H1 (cell line): ENCODE results near the gene JAG2. TPM values are rescaled to one million over a fixed set of nuclear protein-coding genes. Genes with fewer than 3 reads are reported as not detected.

Source experiments
- CEBPB ChIP-seq: IDR thresholded peaks from 2 replicates; pipeline ENCODE4 v1.6.1; 2012; ENCODE audit warnings: low read depth, low read length
- FOSL1 ChIP-seq: IDR thresholded peaks from 2 replicates; pipeline ENCODE4 v1.6.1; 2011; ENCODE audit warnings: mild to moderate bottlenecking, low read depth, low read length, moderate library complexity; ENCODE audit not compliant: insufficient read depth
- JUN ChIP-seq: IDR thresholded peaks from 2 replicates; pipeline ENCODE4 v1.6.1; 2011; ENCODE audit warnings: low read depth, mild to moderate bottlenecking, improper control_type of control experiment, low read length
- RXRA ChIP-seq: IDR thresholded peaks from 2 replicates; pipeline ENCODE4 v1.6.1; 2011; ENCODE audit warnings: low read depth, mild to moderate bottlenecking, low read length, moderate library complexity; ENCODE audit not compliant: insufficient read depth
- YY1 ChIP-seq: IDR thresholded peaks from 2 replicates; pipeline ENCODE4 v1.6.1; 2011; ENCODE audit warnings: low read depth, mild to moderate bottlenecking, low read length
- microRNA-seq, 2 experiments: library from miRNA; unstranded; fragments of <30 nt; microRNA quantifications; one replicate each; pipeline versions ENCODE4 to v1.2.0, GENCODE V29; 2016 to 2020; ENCODE audit warnings: borderline microRNAs expressed in 2 of 2, borderline number of aligned reads in 2 of 2, borderline replicate concordance in 1 of 2
- polyA plus RNA-seq, 7 experiments: library from polyadenylated mRNA; depleted of rRNA in 3 of 7; stranded (reverse) in 5 of 7; unstranded in 2 of 7; fragments of >200 nt in 5 of 7; fragments of 200-250 nt in 2 of 7; gene quantifications; 1 replicate in 5 of 7; 2 replicates in 1 of 7; 4 replicates in 1 of 7; pipeline versions ENCODE4 v1.2.1 to v1.2.3, GENCODE V29; 2011 to 2013; ENCODE audit warnings: missing spikeins in 2 of 7, mixed read lengths in 2 of 7
- small RNA-seq: library from polyadenylated mRNA; stranded (forward); fragments of <200 nt; extraction: miRNeasy Mini kit (QIAGEN cat#:217004); gene quantifications from one replicate; pipeline ENCODE3, GENCODE V24; 2013; ENCODE audit not compliant: insufficient read depth
- total RNA-seq: library from RNA; stranded (reverse); fragmentation: NEBNext Ultra II Directional; extraction: Animal tissue kit (Norgen Biotek cat#: 25700); gene quantifications from 2 replicates; pipeline ENCODE4 v1.2.1, GENCODE V29; 2021

Gene JAG2
- total and polyA plus RNA-seq, 2 of the 8 experiments (the other 6 are each of a cell fraction or from before 2014, with no cell fraction given) = 2.8 to 6.2 TPM

DNA sequence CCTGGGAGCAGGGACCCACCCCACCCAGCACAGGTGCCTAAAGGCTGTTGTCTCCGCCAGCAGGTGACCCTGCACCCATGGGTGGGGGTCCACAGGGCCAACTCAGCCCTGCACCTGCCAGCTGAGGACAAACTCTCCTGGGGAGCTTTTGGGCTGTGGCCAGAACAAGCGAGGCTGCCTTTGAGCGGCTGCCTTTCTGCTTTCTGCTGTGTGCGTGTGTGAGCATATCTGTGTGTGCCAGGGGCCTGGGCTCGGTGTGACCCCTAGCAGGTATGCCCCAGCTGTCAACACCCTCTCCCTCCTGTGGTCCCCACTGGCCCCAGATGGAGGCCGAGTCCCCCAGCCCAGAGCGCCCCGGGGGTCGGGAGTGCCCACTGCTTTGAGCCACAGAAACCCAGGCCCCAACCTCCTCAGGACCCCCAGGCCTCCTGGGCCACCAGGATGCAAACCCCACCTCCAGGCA is 77.5 kb downstream of the JAG2 start (continued):
- no peak for TF ChIP-seq JUN
- TF ChIP-seq FOSL1 = no peak
- TF ChIP-seq RXRA = no peak
- no peak for TF ChIP-seq CEBPB
- no peak for TF ChIP-seq YY1
- TF ChIP-seq, all 59 proteins: peak for 0

Small RNAs within 50 kb of the gene (microRNA-seq; reads per million reads assigned to microRNA genes)
- gene MIR6765 = 0 reads per million in 2 experiments

Small RNAs within 50 kb of the gene (small RNA-seq; reads per million reads assigned to genes)
- not detected for gene AL512356.2
- gene MIR6765 = not detected

Other genes starting within 250 kb of the JAG2 start
- gene PLD4, start 243.9 kb downstream of the JAG2 start, total RNA-seq = 0.04 TPM in 1 of 2 replicates, not detected in the other
- 0.05 and 0.06 TPM in 2 replicates for gene PLD4, start 243.9 kb downstream of the JAG2 start, polyA plus RNA-seq (2011; rRNA removed)
- 1.5 and 2.0 TPM in 2 replicates for gene AHNAK2, start 190.4 kb downstream of the JAG2 start, total RNA-seq
- 0.64 and 0.95 TPM in 2 replicates for gene AHNAK2, start 190.4 kb downstream of the JAG2 start, polyA plus RNA-seq (2011; rRNA removed)
- gene CLBA1, start 183.0 kb downstream of the JAG2 start, total RNA-seq = 2.1 and 2.4 TPM in 2 replicates
- gene CLBA1, start 183.0 kb downstream of the JAG2 start, polyA plus RNA-seq (2011; rRNA removed) = 1.6 and 2.3 TPM in 2 replicates
- gene CDCA4, start 147.7 kb downstream of the JAG2 start, total RNA-seq = 48.6 and 49.9 TPM in 2 replicates
- gene CDCA4, start 147.7 kb downstream of the JAG2 start, polyA plus RNA-seq (2011; rRNA removed) = 62.4 and 80.6 TPM in 2 replicates
- gene GPR132, start 103.3 kb downstream of the JAG2 start, total RNA-seq = not detected in 2 replicates
- gene GPR132, start 103.3 kb downstream of the JAG2 start, polyA plus RNA-seq (2011; rRNA removed) = 0.11 and 0.28 TPM in 2 replicates
- 33.3 and 33.6 TPM in 2 replicates for gene NUDT14, start 12.5 kb upstream of the JAG2 start, total RNA-seq
- 25.5 and 40.3 TPM in 2 replicates for gene NUDT14, start 12.5 kb upstream of the JAG2 start, polyA plus RNA-seq (2011; rRNA removed)
- gene BTBD6, start 79.8 kb upstream of the JAG2 start, total RNA-seq = 10.2 and 11.6 TPM in 2 replicates
- gene BTBD6, start 79.8 kb upstream of the JAG2 start, polyA plus RNA-seq (2011; rRNA removed) = 9.8 and 10.1 TPM in 2 replicates
- 18.3 and 18.5 TPM in 2 replicates for gene BRF1, start 132.2 kb upstream of the JAG2 start, total RNA-seq
- gene BRF1, start 132.2 kb upstream of the JAG2 start, polyA plus RNA-seq (2011; rRNA removed) = 7.7 and 12.5 TPM in 2 replicates
- 62.3 and 62.8 TPM in 2 replicates for gene PACS2, start 146.0 kb upstream of the JAG2 start, total RNA-seq
- gene PACS2, start 146.0 kb upstream of the JAG2 start, polyA plus RNA-seq (2011; rRNA removed) = 38.0 and 65.4 TPM in 2 replicates
- 0.39 and 0.82 TPM in 2 replicates for gene TEX22, start 229.8 kb upstream of the JAG2 start, total RNA-seq
- 0.24 and 0.67 TPM in 2 replicates for gene TEX22, start 229.8 kb upstream of the JAG2 start, polyA plus RNA-seq (2011; rRNA removed)